GM19452 (cell line): ENCODE data around the gene KATNAL1.
"Not testable (repeated sequence)": the region's sequence is repeated elsewhere in the genome, so short reads cannot be mapped to it uniquely, and the experiment has no call there.

ENCODE experiments used
- ATAC-seq: cut with Tn5 transposase; IDR thresholded peaks from one replicate; pipeline ENCODE4 v1.9.1; 2021; ENCODE audit not compliant: unreplicated experiment

KATNAL1 gene

GRCh38 chr13:30224732-30225131, 82.6 kb downstream of the KATNAL1 start:
- ATAC-seq, result no peak

GRCh38 chr13:30222254-30222653, 85.1 kb downstream of the KATNAL1 start:
- ATAC-seq, result no peak

DNA sequence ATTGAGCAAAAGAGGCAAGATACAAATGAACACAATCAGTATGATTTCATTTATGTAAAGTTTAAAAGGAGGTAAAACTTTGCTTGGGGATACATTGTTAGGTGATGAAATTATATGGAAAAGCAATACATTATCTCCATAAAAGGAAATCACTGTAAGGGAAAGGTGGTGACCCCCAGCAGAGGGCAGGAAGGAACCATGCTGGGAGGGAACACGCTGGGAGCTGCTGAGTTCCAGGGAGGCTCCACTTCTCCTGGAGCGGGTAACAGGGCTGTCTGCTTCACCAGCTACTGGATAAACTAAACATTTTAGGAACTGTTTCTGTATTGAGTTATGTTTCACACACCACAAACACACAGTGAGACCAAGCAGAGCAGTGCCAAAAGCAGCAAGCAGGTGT, 91.2 kb downstream of the KATNAL1 start:
- ATAC-seq, result no peak

GRCh38 chr13:30212256-30212655, 95.1 kb downstream of the KATNAL1 start:
- ATAC-seq, result no peak

- no peak for ATAC-seq
Measured at GRCh38 chr13:30211745-30212144, 95.6 kb downstream of the KATNAL1 start.

DNA sequence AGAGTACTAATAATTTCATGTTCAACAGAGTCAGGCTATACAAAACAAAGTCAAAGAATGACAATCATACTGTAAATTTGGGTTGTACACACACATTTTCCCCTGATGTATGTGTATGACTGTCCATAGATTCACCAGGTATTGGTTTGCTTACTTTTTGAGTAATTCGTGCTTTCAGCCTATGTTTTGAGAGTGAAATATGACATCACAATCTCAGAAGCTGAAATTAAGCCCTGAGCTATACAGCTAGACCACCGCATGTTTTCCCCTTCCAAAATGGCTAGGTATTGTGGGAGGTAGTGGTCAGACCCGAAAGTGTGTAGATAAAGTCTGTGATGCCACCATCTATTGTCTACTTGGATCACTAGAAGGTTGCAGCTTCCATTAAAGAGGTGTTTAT, 102.8 kb downstream of the KATNAL1 start:
- no peak for ATAC-seq

- ATAC-seq, result no peak
Measured at GRCh38 chr13:30196025-30196424, 111.3 kb downstream of the KATNAL1 start.

DNA sequence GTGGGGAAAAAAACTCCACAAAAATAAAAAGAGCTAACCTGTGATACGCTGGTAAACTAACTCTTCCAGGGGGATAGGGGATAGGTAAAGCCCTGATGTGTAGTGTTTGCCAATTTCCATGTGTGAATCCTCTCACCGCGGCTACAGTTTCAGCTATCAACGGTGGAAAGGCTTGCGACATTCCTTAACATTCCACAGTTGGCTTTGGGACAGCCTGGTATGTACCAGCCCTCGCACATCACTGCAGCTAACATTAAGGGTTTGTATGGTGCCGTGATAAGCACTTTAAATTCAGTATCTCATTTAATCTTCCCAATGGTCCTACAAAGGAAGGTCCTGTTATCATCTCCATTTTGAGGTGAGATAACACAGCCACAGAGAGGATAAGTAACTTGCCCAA, 112.4 kb downstream of the KATNAL1 start:
- ATAC-seq, result no peak

GRCh38 chr13:30193279-30194234, 113.8 kb downstream of the KATNAL1 start:
- no peak for ATAC-seq

DNA sequence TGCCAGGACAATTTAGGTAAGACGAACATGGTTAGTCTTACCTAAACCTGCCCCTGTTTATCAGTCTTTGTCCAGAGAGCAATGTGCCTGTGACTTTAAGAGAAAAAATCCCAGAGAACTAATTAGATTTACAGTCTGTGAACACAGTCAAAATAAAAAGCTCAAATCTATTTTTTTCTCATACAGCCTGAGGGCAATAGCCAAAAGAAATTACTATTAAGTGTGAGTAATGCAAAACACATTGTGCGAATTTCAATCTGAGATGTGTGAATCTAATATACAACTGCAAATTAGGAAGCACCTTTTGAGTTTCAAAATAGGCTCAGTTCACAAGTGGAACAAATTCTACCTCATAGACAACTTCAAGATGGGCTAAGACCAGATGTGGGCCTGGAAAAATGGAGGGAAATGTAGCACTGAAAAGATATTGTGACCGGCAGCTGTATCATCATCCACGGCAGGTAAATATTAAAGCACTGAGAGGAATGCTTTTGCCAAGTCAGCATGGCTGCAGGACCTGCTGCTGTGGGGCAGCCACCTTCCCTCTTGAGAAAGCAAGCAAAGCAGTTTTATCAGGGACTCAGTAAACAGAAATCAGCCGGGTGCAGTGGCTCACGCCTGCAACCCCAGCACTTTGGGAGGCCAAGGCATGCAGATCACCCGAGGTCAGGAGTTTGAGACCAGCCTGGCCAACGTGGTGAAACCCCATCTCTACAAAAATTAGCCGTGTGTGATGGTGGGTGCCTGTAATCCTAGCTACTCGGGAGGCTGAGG, 114.8 kb downstream of the KATNAL1 start:
- ATAC-seq, result no peak

DNA sequence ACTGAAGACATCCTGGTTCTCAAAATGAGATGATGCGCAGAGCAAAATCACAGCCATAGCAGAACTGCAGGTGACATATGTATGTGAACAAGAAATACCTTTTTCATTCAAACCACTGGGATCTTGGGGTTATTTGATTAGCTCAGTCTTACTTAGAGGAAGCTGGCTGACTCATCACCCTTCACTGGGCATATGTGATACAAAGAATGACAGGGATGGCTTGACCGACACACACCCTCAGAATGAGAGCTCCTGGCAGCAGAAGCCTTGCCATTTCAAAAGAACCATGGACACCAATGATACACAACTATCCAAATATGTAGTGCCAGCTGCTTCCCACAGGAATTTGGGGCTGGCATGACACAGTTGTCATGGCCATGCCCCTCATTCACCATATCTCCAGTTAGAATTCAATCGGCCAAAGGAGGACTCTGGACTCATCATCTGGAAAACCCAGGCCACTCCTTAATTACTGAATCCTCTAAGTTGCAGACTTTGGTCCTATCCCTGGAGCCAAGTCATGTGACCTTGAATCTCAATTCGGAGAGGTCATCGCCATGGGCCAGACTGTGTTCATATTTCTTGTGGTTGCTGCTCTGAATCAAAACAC, 115.8 kb downstream of the KATNAL1 start:
- ATAC-seq, result no peak

- ATAC-seq, result no peak
Measured at GRCh38 chr13:30186634-30187415, 120.5 kb downstream of the KATNAL1 start.

DNA sequence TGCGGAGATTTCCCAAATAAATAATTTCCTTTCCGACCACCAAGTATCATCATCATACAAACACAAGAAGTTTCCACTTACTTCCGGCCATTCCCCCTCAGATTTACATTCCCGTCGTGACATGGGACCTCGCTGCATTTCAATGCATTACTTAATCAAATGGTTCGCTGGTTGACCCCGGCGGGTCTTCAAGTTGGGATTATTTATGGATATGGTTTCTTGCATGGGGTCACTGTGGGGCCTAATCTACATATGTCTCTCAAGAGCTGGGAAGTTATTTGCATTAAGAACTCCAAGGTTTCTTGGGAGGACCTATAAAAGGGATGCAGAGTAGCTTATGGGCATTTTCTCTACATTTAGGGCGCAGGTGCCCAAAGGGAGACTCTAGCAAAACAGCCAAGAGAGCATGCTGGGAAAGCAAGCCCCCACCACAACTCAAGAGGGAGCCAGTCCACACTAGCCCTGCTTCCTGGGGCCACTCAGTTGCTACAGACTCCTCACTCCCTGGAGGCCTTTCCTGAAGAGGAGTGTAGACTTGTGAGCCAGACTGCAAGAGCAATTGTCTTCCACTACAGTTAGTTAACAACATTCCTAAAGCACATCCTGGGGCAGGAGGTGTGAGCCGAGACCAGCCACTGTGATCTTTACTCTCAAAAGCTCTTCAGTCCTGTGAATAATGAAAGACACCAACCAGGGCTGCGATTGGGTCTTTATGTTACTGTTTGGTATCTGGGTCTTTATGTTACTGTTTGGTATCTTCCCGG, 125.3 kb downstream of the KATNAL1 start:
- no peak for ATAC-seq

GRCh38 chr13:30179597-30180276, 127.6 kb downstream of the KATNAL1 start:
- ATAC-seq, result no peak

- ATAC-seq, result no peak
Measured at GRCh38 chr13:30178976-30179375, 128.4 kb downstream of the KATNAL1 start.

DNA sequence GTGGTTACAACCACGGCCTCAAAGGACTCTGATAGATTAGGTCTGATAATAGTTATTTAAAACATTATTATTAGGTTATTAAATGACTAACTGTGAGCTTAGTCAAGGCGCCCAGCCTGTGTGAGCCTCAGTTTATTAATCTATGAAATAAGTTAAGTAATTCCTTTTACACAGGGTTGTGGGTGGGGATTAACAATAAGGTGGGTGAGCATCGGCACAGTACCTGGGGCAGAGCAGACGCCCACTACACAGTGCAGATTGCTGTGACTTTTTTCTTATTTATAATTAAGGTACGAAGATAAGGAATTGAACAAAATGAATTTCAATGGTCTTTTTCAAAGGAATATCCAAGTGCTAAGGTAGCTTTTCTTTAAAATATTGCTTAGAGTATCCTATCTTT, 132.2 kb downstream of the KATNAL1 start:
- no peak for ATAC-seq

- ATAC-seq, result not testable (repeated sequence)
Measured at GRCh38 chr13:30174250-30174649, 133.1 kb downstream of the KATNAL1 start.

DNA sequence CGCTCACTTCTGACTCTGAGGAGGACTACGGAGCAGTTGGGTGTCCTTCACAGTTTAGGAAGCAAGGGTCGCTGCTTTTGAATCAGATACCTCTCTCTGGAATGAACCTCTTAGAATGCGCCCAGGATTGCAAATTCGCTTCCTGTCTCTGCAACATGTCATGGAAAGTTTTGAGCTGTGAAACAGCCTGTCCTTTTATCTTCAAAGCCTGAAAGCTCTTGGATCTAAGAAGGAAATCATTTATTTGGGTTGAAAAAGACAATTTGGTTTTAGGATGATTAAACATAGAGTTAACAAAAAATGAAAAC, 134.1 kb downstream of the KATNAL1 start:
- no peak for ATAC-seq

DNA sequence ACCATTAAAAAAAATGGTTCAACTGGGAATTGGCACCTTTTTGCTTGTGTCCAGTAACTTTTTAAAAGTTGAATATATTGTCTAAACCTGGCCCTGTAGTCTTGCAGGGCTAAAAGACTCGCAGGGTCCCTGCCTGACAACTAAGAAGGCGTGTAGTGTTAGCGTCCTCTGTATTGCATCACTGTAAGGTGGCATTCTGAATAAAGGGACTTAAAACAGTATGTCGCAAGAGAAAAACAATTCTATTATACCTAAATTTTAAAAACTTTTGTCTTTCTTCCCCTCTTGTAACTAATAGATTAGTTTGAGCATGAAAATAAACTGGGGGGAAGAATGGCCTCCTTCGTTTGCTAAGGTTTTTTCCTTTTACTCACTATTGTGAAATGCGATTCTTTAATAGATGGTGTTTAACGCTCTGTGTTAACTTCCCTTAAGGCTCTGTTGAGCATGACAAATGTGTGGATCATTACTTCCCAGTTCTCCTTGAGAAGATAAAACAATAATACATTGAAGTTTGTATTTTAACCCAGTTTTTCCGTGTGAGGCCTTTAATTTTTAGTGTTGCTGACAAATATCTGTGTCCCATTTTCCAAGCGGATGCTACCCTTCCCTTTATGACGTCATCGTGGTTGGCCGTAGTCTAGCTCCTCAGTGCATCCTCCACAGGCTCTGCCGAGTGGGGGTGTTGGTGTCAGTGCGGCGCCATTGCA, 134.6 kb downstream of the KATNAL1 start:
- ATAC-seq, result no peak
